Putamen (tissue), 1 donor: ENCODE data around the gene NGF.

Source experiments
- DNase-seq: peaks from one replicate; pipeline ENCODE4 v3.0.0-alpha.2; 2016; ENCODE audit warnings: low spot score

The NGF gene

DNA sequence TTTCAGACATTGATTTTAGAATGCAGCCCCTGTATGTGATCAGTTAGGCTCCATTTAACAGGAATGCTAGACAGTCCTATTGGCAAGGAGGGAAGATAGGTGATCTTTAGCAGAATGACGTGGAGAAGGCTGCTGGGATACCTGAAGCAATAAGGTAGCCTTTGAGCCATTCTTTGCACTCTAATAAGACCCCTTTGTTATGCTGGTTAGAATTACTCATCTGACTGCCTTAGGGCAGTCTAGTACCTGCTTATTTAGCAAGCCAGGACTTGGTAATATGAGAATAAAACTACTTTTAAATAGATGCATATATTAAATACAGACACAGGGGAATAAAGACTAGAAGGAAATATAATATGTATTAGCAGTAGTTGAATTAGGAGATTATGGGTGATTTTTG is 29.1 kb downstream of the NGF start:
- DNase-seq = no peak

DNA sequence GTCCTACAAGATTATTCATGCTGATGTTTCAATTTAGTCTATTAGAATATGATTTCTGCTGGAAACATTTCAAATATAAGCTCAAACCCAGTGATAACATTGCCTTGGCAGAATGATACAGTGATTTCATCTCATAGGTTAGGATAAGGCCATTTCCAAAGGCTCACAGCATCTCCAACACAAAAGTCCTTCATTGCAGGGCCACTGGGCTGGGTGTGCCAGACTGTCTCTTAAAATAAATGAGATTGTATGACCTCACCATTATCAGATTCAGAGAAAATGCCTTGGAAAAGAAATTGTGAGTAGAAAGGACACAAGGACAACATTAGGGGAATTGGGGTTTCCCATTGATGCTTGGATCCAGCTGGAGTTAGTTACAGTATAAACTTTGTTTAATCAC is 30.4 kb downstream of the NGF start:
- no peak for DNase-seq

DNA sequence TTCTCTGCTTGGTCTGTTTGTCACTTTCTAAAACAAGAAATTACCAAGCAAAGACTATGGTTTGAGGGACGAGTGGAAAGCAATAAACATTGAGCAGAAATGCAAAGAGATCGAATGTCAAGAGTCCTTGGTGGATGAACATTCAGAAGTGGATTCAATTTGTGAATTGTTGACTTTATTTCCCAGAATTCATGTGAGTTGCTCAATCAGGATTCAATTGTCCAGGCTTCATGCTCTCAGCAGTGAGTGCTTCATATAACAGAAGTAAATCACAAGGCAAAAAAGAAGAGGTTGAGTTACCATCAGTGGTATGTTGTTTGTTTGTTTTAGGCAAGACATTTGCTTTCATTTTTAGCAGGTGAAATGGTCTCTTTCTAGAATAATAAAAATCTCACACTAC is 31.9 kb downstream of the NGF start:
- DNase-seq = no peak

DNA sequence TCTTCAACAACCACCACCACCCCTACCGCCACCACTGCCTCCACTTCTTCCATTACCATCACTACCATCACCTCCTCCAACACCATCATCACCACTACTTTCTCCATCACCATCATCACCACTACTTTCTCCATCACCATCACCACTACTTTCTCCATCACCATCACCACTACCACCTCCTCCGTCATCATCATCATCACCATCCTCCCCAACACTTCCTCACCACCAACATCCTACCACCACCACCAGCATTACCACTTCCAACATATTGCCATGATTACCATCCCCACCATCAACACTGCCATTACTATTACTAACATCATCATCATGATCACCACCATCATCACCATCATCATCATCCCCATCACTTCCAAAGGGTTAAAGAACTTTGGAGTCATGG is 34.7 kb downstream of the NGF start:
- DNase-seq = no peak

DNA sequence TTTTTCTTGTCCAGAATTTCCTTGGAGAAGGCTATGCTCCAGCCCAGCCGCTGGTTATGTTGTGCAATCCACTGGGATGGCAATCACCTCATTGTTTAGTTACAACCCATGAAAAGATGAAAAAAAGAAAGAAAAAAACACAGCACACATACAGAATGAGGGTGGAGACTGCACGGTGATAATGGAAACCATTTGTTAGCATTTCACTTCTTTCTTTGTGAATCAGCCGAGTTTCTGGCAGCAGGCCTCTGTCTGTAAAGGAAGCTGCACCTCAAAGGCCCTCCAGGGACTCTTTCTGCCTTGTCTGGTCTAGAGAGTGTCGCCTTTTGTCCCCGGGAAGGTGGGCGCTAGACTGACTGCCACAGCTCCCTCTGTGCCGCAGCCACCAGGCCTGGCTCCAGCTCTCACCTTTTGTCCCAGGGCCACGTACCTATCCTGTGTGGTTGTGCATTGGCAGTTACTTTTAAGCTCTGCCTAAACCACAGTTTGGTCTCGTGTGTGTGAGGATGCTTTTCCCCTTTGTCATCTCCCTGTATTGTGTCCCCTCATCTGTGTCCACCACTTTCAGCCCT is 35.6 kb downstream of the NGF start:
- no peak for DNase-seq

DNA sequence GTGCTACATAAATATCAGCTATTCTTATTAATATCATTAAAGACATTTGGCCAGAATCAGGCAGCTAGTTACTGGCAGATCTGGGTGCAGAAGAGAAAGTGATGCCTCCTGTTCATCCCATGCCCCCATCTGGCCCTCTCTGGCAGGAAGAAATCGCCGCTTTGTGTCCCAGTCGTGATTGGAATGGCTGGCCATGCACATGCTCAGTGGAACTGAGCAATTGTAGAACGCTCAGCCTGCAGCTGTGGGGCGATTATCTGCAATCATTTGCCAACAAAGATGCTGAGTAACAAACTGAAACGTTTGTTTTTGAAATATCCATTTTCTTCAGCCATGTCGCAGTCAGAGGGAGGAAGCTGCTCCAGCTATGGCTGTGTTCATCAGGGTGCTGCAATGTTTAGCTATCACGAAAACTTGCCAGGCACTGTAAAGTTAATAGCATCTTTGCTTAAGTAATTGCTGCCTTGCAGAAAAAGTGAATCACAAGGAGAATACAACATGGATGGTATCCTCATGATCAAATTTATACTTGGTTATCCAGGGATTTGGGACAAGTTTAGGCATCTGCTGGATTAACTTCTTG is 36.5 kb downstream of the NGF start:
- DNase-seq = peak; percentile 43

DNA sequence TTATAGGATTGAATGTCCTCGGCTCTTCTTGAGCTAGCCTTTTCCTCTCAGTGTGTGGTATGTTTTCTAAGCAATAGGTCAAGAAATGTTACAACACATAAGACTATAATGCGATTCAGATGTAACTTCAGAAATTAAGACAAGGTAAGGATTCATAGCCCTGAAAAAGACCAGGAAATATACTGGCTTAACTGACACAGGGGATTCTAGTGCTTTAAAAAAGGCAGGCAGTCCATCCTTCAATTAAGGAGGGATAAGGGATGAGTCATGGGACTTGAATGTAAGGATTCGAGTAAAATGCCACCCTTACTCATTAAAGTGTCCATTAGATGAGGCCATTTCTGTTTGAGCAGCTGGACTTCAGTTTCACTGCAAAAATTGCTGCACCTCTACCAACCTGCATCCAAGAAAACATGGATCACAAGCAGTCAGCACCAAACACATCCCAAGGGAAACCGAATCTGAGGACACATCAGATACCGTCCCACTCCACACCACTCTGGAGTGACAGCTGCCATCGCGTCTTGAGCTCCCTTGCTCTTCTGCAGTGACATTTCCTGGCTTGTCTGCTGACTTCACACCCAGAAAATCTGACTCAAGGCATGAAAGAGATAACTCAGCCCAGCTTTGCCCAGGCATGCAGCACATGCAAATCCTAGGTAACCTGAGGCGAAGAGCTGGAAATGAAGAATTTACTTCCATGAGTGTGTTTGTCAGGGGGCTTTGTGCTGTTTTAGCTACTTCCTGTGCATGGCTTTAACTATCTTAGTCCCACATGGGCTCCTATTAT is 37.8 kb downstream of the NGF start:
- no peak for DNase-seq

DNA sequence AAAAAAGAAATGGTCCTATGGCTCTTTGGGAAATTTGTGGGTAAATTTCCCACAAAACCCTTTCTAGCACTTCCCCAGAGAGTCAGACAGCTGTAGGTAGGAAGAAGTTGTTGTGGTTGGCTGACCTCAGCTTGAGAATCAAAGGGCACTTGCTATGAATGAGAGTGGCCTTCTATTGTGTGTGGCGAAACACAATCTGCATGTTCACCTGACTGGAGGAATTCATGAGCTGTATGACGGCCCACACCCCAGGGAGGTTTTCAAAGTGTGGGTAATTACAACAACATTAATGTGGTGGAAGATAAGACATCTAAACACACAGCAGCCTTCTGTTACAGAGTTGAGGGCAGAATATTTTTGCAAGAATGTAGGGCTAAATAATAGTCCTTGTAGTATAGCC is 38.8 kb downstream of the NGF start:
- no peak for DNase-seq

DNA sequence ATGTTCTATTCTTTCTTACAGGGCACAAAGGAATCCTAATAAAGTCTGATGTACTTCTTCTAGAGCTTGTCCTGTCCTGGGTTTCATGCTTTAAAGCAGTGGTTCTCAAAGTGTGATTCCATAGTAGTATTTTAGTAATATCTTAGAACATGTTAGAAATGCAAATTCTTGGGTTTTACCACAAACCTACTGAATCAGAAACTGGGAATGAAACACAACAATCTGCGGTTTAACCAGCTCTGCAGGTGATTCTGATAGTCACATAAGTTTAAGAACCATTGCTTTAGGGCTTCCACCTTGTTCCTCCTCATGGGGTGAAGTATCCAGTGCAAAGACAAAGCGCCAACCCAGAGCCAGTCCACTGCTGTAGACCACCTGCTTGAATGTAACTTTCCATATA is 41.1 kb downstream of the NGF start:
- no peak for DNase-seq

DNA sequence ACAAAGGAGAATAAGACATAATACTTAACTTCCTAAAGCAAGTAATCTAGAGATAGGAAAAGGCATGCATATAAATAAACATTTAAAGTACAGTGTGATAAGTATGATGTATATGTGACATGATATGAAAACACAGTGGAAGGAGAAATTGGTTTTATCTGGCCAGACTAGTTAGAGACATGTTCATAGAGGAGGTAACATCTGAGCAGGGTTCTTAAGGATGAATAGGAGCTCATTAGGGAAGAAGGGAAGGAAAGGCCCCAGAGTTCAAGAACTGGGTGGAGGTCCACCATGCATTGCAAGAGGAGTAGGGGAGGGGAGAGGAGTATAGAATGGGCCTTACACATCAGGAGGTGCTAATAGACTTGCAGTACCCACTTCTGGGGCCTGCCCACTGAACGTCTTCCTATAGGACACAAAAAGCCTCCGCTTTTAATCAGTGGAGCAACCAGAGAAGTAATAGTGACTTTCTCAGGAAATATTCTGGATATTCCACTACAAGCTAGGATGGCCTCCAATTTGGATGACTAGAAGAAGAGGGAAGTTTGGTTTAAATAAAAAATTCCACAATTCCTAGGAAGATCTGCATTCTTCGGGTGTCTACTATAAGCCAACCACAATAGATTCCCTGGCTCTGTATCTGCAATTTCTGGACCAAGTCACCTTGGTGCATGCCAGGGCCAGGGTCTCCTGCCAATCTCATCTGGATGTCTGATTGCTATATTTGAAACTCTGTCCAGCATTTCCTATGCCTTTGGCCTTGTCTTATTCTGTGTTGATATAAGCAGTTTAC is 41.9 kb downstream of the NGF start:
- DNase-seq = no peak

DNA sequence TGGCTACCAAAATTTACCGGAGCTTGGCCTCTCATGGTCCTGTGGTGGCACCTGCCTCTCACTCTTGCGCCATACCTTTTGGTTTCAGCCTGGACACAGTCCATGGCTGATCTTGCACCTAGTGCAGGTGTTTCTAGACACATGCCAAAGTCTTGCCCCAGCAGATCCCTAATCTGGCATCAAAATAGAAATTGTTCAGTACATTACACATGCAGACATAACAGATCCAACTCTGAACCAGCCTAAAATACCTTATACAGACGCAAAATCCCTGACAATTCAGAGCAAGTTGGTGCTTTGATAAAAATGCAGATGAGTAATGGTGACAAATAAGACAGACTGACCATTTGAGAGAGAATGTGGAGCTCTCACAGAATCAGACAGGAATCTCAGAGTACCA is 44.1 kb downstream of the NGF start:
- no peak for DNase-seq

DNA sequence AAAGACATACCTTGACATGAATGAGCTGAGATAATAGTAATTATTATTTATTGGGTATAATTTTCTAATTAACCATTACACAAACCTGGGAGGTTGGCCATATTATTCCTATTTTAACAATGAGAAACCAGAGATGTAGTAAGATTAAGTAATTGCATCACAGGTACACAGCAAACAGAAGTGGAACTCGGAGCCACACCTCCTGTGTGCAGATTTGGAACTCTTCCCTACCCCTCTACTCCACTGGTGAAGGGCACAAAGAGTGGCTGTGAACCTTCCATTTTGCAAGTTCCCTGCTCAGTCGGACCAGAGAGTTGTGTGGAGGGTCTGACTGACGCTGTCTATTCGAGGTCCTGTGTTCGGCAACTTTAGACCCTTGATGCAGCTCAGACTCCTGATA is 45.0 kb downstream of the NGF start:
- no peak for DNase-seq

DNA sequence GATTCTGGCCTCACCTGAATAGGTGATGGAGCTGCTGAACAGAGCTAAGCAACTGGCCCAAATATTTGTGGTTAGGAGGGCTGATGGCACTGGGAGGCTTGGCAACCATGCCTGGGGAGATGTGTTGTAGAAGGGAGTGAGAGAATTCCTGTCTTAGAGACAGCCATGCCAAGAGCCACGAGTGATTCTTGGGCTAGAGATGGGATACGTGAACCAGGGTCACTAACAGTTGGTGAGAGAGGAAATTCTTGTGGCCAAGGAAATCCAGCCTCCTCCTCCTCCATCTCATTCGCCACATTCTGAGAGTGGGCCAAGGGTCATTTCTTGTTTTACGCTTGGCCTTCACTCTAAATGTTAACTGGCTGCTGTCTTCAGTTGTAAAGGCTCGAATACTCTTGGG is 46.3 kb downstream of the NGF start:
- DNase-seq = no peak

DNA sequence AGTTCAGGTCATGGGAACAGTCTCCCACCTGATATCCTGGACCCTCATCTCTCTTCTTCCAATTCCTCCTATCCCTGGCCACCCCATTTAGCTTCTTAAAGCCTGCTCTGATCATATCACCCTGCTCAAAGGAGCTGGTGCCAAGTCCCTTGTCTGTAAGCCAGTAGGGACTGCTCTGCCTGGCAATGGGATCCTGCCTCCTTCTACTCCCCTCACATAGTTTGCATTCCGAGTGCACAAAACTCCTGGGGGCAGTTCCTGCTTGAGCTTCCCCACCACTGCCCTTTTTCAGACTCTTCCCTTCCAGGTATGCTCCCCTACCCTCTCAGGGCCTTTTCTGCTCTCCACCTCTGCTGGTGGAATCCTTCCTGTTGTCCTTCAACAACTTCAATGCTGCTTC is 48.1 kb downstream of the NGF start:
- no peak for DNase-seq

DNA sequence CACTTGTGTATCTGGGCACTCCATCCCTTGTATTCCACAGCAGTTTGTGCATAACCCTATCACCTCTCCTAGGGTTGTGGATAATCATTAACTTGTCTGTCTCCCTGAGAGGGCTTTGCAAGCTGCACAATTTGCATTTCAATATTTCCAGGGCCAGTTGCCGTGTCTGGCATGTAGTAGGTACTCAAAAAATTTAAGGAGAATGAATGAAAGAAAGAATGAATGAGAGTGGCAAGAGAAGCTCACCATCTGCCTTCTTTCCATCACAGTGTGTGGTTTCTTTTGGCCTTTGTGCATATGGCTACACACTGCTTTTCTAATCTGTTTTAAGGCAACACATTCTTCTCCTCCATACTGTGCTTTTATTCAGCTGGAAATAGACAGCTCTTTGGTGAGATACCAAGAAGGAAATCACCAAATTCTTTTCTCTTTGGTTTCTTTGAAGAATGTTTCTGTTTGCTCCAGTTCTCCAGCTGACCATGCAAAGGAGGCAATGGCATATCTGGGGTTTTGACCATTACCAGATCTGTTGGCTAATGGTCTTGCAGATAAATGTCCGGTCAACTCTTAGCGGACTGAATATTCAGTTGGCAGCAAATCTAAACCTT is 49.4 kb downstream of the NGF start:
- no peak for DNase-seq

DNA sequence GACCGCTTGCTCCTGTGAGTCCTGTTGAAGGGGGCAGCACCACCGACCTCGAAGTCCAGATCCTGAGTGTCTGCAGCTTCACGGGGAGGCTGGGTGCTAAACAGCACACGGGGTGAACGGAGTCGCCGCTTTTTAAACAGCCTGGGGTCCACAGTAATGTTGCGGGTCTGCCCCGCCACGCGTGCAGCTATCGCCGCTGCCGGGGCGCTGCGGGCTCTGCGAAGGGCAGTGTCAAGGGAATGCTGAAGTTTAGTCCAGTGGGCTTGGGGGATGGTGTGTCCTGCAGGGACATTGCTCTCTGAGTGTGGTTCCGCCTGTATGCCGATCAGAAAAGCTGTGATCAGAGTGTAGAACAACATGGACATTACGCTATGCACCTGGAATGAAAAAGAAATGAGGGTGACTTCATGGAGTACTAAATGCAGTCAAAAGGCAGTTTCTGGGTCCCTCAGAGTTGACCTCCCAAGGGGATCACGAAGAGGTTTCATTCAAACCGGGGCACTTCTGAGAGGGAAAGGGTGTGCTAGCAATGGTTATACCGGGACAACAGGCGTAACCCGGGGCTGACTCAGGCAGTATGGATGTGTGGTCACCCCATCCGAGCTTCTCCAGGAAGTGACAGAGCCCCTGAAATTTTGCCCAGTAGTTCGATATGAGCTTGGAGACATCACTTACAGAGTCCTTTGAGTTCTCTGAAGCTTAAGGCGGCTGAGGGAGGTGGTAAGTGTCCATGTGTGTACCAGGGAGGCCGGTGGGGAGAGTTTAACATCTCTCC is 51.4 kb downstream of the NGF start:
- no peak for DNase-seq

DNA sequence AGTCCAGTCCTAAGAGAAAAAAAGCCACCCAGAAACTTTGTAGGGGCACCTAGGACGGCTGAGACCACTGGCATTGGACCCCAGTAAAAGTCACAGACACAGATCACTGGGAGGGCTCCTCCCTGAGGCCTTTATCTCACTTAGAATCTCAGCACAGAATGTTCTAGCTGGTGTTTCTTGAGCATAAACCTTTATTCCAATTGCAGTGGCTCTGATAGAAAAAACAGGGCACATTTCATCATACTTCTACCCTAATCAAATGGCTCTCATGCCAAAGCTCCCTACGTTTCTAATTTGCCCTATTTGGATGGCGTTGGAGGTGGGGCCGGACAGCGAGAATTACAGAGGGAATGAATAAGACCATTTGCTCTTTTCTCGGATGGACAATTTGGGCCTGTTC is 53.8 kb downstream of the NGF start:
- no peak for DNase-seq

DNA sequence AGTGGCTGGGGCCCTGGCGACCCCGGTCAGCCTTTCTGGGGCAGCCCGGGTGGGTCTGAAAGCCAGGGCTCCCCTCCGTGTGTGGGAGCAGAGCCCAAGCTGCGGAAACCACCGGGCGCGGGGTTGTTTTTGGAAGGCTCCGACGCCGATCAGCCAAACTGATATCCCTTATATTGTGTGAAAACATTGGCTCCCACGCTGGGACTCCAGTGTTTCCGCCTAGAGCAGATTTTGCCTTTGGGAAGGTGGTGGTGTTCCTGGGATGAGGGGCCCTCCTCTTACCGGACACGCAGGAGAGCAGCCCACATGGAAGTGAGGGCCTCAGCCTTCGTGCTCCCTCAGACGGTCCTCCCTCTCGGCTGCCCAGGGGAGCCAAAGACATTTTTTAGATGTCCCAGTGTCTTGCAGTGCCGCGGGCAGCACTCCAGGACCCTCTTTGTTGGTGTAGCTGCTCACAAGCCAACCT is 54.3 kb downstream of the NGF start:
- DNase-seq = no peak

DNA sequence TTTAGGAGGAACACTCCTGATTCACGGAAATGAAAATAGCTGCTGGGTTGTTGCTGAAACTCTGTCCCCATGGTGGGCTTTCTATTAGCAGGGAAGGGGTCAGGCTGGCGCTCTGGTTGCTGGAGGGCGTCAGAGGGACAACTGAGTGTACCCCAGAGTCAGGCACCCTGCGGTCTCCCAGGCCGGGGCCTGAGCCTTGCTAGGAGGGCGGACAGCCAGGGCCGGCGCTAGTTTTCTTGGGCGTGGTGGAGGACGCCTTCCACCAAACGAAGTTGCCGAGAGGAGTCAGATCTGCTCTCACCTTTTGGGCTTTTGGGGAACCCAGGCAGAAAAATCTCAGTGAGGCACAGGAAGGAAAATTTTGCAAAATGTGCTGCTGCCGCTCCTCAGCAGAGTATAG is 54.8 kb downstream of the NGF start:
- DNase-seq = no peak

DNA sequence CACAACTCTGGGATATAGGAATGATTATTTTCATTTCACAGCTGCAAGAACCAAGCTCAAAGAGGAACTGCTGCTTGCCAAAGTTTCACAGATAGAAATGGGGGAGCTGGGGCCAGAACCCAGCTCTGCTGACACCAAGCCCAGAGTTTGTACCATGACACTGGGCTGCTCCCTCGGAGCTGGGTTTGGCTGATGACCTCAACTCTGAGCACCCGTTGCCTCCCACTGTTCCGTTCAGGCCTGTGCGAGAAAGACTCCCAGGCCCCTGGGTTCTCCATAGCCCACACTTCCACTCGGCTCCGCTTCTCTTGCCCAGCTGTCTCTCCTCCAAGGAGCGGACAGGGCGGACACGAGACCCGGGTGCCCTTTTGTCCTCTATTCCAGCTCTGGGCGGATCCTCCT is 55.2 kb downstream of the NGF start:
- DNase-seq = no peak

DNA sequence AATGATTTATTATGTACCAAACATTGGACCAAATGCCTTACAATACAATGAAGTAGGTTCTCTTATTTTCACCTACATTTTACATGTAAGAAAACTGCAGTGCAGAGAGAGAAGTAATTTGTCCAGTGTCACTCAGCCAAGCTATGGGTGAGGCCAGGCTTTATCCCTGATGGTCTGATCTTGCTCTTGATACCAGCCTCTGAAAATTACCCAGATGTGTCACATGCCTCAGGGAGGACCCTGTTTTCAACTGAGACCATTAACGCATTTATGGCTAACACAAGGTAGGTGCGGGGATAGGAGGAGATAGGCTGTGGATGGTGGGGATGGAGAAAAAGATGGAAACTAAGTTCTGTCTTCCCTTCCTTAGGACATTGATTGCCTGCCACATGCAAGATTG is 56.9 kb downstream of the NGF start:
- no peak for DNase-seq

DNA sequence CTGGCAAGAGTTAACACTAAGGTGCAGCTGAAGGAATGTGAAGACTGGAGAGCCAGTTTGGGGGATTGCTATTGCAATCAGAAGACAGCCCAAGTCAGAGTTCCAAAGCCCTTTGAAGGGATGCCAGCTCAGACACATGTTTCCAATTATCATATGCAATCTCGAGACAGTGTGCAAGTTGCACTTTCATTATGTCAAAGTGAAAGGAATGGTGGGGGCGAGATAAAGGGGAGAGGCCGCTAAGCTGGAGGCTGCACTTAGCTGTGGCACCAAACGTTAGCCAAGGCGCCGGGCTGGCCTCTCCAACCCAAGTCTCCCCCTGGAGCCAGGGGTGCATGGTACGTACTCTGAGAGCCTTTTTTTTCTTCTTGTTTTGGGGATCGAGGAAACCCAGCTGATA is 58.0 kb downstream of the NGF start:
- no peak for DNase-seq
